HEK293 (cell line): ENCODE measurements around the gene GDPGP1.

Experiments
- CTCF ChIA-PET: fragments of 350-600 bp; formaldehyde crosslinking; extraction: SDS; loops from one replicate; lab custom pipeline; 2021; ENCODE audit warnings: antibody characterized with exemption; lab: Yijun Ruan, JAX
- POLR2A ChIA-PET: fragments of 300-600 bp; formaldehyde crosslinking; extraction: SDS; loops from one replicate; lab custom pipeline; 2020; ENCODE audit warnings: antibody characterized with exemption, inconsistent platforms; lab: Yijun Ruan, JAX
- H3K27ac ChIP-seq: fragments of 200-500 bp; sonication (Bioruptor generic); 2 replicates; pipeline ENCODE4 v1.5.1; 2014; ENCODE audit warnings: low read depth, low read length, control low read depth, inconsistent platforms; ENCODE audit errors: extremely low read depth
- H3K36me3 ChIP-seq, 2 experiments: fragments of 200-500 bp in 1 of 2; sonication (Bioruptor generic) in 1 of 2; 1 replicate in 1 of 2; 2 replicates in 1 of 2; pipeline ENCODE4 v1.5.1; 2014 to 2017; ENCODE audit warnings: inconsistent platforms in 2 of 2, low read length in 2 of 2; ENCODE audit not compliant: control insufficient read depth in 2 of 2, insufficient read depth in 1 of 2
- H3K4me1 ChIP-seq: fragments of 200-500 bp; sonication (Bioruptor generic); 2 replicates; pipeline ENCODE4 v1.5.1; 2014; ENCODE audit warnings: mild to moderate bottlenecking, low read length, inconsistent platforms; ENCODE audit not compliant: control insufficient read depth, insufficient read depth
- H3K4me3 ChIP-seq: 2 replicates; pipeline ENCODE4 v1.5.1; 2011; ENCODE audit warnings: low read depth, mild to moderate bottlenecking, control low read depth, low read length, moderate library complexity
- H3K9me3 ChIP-seq: fragments of 200-500 bp; sonication (Bioruptor generic); 2 replicates; pipeline ENCODE4 v1.5.1; 2014; ENCODE audit warnings: low read depth, low read length, inconsistent platforms; ENCODE audit not compliant: control insufficient read depth, insufficient read depth
- FEZF1 ChIP-seq: fragments of 450-650 bp; formaldehyde crosslinking; IDR thresholded peaks from 2 replicates; pipeline ENCODE4 v1.5.1; 2016; ENCODE audit warnings: missing biosample characterization, missing genetic modification characterization
- IKZF3 ChIP-seq: fragments of 450-650 bp; IDR thresholded peaks from 2 replicates; pipeline ENCODE4 v1.5.0; 2018; ENCODE audit warnings: missing biosample characterization, mild to moderate bottlenecking, missing genetic modification characterization, moderate library complexity
- KLF1 ChIP-seq: fragments of 450-650 bp; formaldehyde crosslinking; IDR thresholded peaks from 2 replicates; pipeline ENCODE4 v1.5.1; 2016; ENCODE audit warnings: missing biosample characterization, missing genetic modification characterization
- KLF7 ChIP-seq: fragments of 450-650 bp; formaldehyde crosslinking; IDR thresholded peaks from 2 replicates; pipeline ENCODE4 v1.5.1; 2016; ENCODE audit warnings: missing biosample characterization, missing genetic modification characterization, borderline replicate concordance
- MZF1 ChIP-seq: fragments of 450-650 bp; formaldehyde crosslinking; IDR thresholded peaks from 2 replicates; pipeline ENCODE4 v1.5.1; 2017; ENCODE audit warnings: missing biosample characterization, missing genetic modification characterization, borderline replicate concordance
- RBAK ChIP-seq: fragments of 450-650 bp; formaldehyde crosslinking; IDR thresholded peaks from 2 replicates; pipeline ENCODE4 v1.5.1; 2016; ENCODE audit warnings: missing biosample characterization, missing genetic modification characterization
- ZIC2 ChIP-seq: fragments of 450-650 bp; formaldehyde crosslinking; IDR thresholded peaks from 2 replicates; pipeline ENCODE4 v1.5.1; 2016; ENCODE audit warnings: missing biosample characterization, missing genetic modification characterization
- ZNF354C ChIP-seq: fragments of 450-650 bp; formaldehyde crosslinking; IDR thresholded peaks from 2 replicates; pipeline ENCODE4 v1.5.1; 2016; ENCODE audit warnings: missing biosample characterization, missing genetic modification characterization, low read depth, borderline replicate concordance
- ZNF391 ChIP-seq: fragments of 450-650 bp; formaldehyde crosslinking; IDR thresholded peaks from 2 replicates; pipeline ENCODE4 v1.5.1; 2016; ENCODE audit warnings: low read depth, missing biosample characterization, missing genetic modification characterization, borderline replicate concordance
- ZNF473 ChIP-seq: fragments of 450-650 bp; formaldehyde crosslinking; IDR thresholded peaks from 2 replicates; pipeline ENCODE4 v1.5.1; 2017; ENCODE audit warnings: missing biosample characterization, missing genetic modification characterization
- ZNF544 ChIP-seq: fragments of 450-650 bp; formaldehyde crosslinking; IDR thresholded peaks from 2 replicates; pipeline ENCODE4 v1.5.0; 2017; ENCODE audit warnings: missing biosample characterization, missing genetic modification characterization
- ZNF571 ChIP-seq: fragments of 450-650 bp; formaldehyde crosslinking; IDR thresholded peaks from 2 replicates; pipeline ENCODE4 v1.5.0; 2017; ENCODE audit warnings: missing biosample characterization, missing genetic modification characterization
- ZNF707 ChIP-seq: fragments of 450-650 bp; formaldehyde crosslinking; IDR thresholded peaks from 2 replicates; pipeline ENCODE4 v1.5.1; 2016; ENCODE audit warnings: missing biosample characterization, missing genetic modification characterization
- TF ChIP-seq, protein P1 (sequence below): fragments of 450-650 bp; formaldehyde crosslinking; IDR thresholded peaks from 2 replicates; pipeline ENCODE4 v1.5.1; 2016; ENCODE audit warnings: missing biosample characterization, missing genetic modification characterization
- TF ChIP-seq, protein P2 (sequence below): fragments of 450-650 bp; formaldehyde crosslinking; optimal IDR thresholded peaks from 2 replicates; pipeline ENCODE3; 2016; ENCODE audit warnings: missing biosample characterization, mild to moderate bottlenecking, missing genetic modification characterization
- TF ChIP-seq, protein P3 (sequence below): fragments of 450-650 bp; formaldehyde crosslinking; IDR thresholded peaks from 2 replicates; pipeline ENCODE4 v1.5.1; 2016; ENCODE audit warnings: missing biosample characterization, missing genetic modification characterization, borderline replicate concordance
- TF ChIP-seq, protein P4 (sequence below): fragments of 450-650 bp; formaldehyde crosslinking; IDR thresholded peaks from 2 replicates; pipeline ENCODE4 v1.5.1; 2016; ENCODE audit warnings: missing biosample characterization, missing genetic modification characterization

The GDPGP1 gene

DNA sequence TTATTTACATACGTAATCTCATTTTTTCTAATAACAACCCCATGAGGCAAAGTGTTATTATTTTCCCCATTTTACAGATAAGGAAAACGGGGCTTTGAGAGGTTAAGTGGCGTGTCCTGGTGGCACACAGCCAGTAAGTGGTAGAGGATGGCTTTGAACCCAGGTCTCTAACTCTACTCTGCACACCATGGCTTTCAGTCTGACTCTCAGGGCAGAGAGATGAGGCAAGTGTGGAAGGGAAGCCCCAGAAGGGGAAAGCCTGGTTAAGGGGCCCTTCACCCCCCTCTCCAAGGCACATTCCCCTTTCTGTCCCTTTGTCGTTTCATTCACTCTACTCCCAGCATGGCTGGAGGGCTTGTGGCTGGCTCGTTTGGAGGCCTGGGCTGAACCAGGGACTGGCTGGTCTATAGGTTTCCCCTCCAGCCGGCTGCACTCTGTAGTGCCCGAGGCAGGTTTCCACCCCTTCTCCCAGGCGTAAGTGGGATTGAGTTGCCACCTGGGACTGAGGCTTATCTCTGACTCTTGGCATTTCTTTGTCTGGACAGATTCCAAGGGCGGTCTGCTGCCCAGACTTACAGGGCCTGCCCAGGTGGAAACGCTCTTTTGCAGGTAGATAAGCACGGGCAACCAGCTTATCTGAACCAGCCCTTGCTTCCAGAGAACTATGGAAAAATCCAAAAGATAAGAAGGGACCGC lies 20.7 kb upstream of the GDPGP1 start (continued):
- TF ChIP-seq, protein P1, sequence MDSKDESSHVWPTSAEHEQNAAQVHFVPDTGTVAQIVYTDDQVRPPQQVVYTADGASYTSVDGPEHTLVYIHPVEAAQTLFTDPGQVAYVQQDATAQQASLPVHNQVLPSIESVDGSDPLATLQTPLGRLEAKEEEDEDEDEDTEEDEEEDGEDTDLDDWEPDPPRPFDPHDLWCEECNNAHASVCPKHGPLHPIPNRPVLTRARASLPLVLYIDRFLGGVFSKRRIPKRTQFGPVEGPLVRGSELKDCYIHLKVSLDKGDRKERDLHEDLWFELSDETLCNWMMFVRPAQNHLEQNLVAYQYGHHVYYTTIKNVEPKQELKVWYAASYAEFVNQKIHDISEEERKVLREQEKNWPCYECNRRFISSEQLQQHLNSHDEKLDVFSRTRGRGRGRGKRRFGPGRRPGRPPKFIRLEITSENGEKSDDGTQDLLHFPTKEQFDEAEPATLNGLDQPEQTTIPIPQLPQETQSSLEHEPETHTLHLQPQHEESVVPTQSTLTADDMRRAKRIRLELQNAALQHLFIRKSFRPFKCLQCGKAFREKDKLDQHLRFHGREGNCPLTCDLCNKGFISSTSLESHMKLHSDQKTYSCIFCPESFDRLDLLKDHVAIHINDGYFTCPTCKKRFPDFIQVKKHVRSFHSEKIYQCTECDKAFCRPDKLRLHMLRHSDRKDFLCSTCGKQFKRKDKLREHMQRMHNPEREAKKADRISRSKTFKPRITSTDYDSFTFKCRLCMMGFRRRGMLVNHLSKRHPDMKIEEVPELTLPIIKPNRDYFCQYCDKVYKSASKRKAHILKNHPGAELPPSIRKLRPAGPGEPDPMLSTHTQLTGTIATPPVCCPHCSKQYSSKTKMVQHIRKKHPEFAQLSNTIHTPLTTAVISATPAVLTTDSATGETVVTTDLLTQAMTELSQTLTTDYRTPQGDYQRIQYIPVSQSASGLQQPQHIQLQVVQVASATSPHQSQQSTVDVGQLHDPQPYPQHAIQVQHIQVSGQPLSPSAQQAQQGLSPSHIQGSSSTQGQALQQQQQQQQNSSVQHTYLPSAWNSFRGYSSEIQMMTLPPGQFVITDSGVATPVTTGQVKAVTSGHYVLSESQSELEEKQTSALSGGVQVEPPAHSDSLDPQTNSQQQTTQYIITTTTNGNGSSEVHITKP (tag by site-specific recombination): peak; percentile 95
- peak; percentile 65; the same call in 1 of the 2 replicates for TF ChIP-seq FEZF1
- 0 out of 2 replicates have a peak, but pooled peaks have one; percentile 16 for TF ChIP-seq KLF1

DNA sequence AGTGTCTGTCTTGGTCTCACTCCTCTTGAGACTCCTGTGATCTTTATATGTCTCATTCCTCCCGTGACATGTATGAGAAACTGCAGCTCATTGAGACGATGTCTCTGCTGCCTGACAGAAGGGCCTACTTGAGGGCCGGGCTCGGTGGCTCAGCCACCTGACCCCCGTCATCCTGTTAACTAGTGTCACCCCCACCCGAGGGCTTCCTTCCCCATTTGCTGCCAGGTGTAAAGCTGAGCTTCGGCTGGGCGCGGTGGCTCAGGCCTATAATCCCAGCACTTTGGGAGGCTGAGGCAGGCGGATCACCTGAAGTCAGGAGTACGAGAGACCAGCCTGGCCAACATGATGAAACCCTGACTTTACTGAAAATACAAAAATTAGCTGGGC lies 20.2 kb upstream of the GDPGP1 start:
- Histone ChIP-seq H3K27ac (no peak overlapping the region), H3K4me3 (no peak overlapping the region), H3K4me1 (peaks cover 12% of the 10 kb centered on the region), H3K9me3 (no peaks in the 10 kb centered on the region), H3K36me3 (peaks cover 0 to 3% of the 10 kb centered on the region in 2 experiments; a peak in 2 of 3 replicates)
- CTCF ChIA-PET: interaction anchor here (1.1 to 12.1 kb wide), 6 partner anchors 8 to 88 kb away, joined by 3 to 275 read pairs (median 12); partner anchors contain the start of gene SEMA4B
- TF ChIP-seq ZNF473 (no peak), RBAK (no peak), MZF1 (no peak), ZNF544 (tag by site-specific recombination) (no peak), ZNF354C (tag by site-specific recombination) (no peak), ZNF571 (tag by site-specific recombination) (no peak), ZIC2 (tag by site-specific recombination) (no peak), ZNF707 (no peak), KLF7 (no peak), ZNF391 (tag by site-specific recombination) (no peak), IKZF3 (tag by site-specific recombination) (no peak)
- TF ChIP-seq, protein P2, sequence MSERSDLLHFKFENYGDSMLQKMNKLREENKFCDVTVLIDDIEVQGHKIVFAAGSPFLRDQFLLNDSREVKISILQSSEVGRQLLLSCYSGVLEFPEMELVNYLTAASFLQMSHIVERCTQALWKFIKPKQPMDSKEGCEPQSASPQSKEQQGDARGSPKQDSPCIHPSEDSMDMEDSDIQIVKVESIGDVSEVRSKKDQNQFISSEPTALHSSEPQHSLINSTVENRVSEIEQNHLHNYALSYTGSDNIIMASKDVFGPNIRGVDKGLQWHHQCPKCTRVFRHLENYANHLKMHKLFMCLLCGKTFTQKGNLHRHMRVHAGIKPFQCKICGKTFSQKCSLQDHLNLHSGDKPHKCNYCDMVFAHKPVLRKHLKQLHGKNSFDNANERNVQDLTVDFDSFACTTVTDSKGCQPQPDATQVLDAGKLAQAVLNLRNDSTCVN: no peak
- TF ChIP-seq, protein P3, sequence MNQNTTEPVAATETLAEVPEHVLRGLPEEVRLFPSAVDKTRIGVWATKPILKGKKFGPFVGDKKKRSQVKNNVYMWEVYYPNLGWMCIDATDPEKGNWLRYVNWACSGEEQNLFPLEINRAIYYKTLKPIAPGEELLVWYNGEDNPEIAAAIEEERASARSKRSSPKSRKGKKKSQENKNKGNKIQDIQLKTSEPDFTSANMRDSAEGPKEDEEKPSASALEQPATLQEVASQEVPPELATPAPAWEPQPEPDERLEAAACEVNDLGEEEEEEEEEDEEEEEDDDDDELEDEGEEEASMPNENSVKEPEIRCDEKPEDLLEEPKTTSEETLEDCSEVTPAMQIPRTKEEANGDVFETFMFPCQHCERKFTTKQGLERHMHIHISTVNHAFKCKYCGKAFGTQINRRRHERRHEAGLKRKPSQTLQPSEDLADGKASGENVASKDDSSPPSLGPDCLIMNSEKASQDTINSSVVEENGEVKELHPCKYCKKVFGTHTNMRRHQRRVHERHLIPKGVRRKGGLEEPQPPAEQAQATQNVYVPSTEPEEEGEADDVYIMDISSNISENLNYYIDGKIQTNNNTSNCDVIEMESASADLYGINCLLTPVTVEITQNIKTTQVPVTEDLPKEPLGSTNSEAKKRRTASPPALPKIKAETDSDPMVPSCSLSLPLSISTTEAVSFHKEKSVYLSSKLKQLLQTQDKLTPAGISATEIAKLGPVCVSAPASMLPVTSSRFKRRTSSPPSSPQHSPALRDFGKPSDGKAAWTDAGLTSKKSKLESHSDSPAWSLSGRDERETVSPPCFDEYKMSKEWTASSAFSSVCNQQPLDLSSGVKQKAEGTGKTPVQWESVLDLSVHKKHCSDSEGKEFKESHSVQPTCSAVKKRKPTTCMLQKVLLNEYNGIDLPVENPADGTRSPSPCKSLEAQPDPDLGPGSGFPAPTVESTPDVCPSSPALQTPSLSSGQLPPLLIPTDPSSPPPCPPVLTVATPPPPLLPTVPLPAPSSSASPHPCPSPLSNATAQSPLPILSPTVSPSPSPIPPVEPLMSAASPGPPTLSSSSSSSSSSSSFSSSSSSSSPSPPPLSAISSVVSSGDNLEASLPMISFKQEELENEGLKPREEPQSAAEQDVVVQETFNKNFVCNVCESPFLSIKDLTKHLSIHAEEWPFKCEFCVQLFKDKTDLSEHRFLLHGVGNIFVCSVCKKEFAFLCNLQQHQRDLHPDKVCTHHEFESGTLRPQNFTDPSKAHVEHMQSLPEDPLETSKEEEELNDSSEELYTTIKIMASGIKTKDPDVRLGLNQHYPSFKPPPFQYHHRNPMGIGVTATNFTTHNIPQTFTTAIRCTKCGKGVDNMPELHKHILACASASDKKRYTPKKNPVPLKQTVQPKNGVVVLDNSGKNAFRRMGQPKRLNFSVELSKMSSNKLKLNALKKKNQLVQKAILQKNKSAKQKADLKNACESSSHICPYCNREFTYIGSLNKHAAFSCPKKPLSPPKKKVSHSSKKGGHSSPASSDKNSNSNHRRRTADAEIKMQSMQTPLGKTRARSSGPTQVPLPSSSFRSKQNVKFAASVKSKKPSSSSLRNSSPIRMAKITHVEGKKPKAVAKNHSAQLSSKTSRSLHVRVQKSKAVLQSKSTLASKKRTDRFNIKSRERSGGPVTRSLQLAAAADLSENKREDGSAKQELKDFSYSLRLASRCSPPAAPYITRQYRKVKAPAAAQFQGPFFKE (tag by site-specific recombination): no peak
- TF ChIP-seq, protein P4, sequence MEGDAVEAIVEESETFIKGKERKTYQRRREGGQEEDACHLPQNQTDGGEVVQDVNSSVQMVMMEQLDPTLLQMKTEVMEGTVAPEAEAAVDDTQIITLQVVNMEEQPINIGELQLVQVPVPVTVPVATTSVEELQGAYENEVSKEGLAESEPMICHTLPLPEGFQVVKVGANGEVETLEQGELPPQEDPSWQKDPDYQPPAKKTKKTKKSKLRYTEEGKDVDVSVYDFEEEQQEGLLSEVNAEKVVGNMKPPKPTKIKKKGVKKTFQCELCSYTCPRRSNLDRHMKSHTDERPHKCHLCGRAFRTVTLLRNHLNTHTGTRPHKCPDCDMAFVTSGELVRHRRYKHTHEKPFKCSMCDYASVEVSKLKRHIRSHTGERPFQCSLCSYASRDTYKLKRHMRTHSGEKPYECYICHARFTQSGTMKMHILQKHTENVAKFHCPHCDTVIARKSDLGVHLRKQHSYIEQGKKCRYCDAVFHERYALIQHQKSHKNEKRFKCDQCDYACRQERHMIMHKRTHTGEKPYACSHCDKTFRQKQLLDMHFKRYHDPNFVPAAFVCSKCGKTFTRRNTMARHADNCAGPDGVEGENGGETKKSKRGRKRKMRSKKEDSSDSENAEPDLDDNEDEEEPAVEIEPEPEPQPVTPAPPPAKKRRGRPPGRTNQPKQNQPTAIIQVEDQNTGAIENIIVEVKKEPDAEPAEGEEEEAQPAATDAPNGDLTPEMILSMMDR (tag by site-specific recombination): no peak
- POLR2A ChIA-PET: interaction anchor here (0.7 to 2.5 kb wide), 4 partner anchors 12 to 59 kb away, joined by 3 to 14 read pairs (median 5); partner anchors contain the start of gene SEMA4B
